ENCODE results near the gene QDPR. TPM values are rescaled to one million over a fixed set of nuclear protein-coding genes. Genes with fewer than 3 reads are reported as not detected.

Gene QDPR
- total RNA-seq, 1 experiment from 2014 or later: 39.5 TPM

GRCh38 chr4:17550549-17550948 lies 38.7 kb upstream of the QDPR start:
- no TSS peak for BruUV-seq (replicated peaks)
- Histone ChIP-seq H2AFZ (ENCODE audit: low read depth, low read length, poor library complexity, severe bottlenecking) (peak overlapping the region; percentile 8), H3K4me1 (ENCODE audit: control insufficient read depth in 1 of 2, insufficient read depth in 2 of 2, low read length in 2 of 2) (peaks cover 0 to 3% of the 10 kb centered on the region in 2 experiments; a peak in 1 of 4 replicates), H3K9me3 (ENCODE audit: control insufficient read depth in 1 of 2, insufficient read depth in 1 of 2, low read depth in 1 of 2, low read length in 2 of 2) (no peaks in the 10 kb centered on the region), H3K9me2 (ENCODE audit: insufficient read depth) (no peaks in the 10 kb centered on the region), H3K79me2 (ENCODE audit: insufficient read depth, low read length) (no peaks in the 10 kb centered on the region), H3K4me3 (replicated peaks in 1 of 2; ENCODE audit: low read depth in 1 of 2, low read length in 2 of 2) (no peak overlapping the region), H3K4me2 (ENCODE audit: low read length) (no peak overlapping the region), H3K36me3 (ENCODE audit: control insufficient read depth in 1 of 2, insufficient read depth in 2 of 2, low read length in 2 of 2) (no peaks in the 10 kb centered on the region), H3K27ac (ENCODE audit: low read depth, low read length) (no peak overlapping the region), H4K20me1 (ENCODE audit: insufficient read depth) (no peaks in the 10 kb centered on the region), H3K27me3 (ENCODE audit: insufficient read depth, low read length) (0 out of 2 replicates have a peak, but pooled peaks cover 3% of the 10 kb centered on the region), H3K9ac (ENCODE audit: low read length) (no peak overlapping the region)
- no peak for TF ChIP-seq SIN3A (IDR thresholded peaks at IDR 0.05; ENCODE audit: low read depth)
- CTCF ChIA-PET: interaction anchor here (0.7 to 2.4 kb wide), 2 partner anchors 258 to 267 kb away, joined by 3 to 9 read pairs; no protein-coding TSS in a partner anchor
- RAD21 ChIA-PET (ENCODE audit: low non-redundant PET in 1 of 2, low total read pairs in 2 of 2, uncharacterized antibody in 2 of 2, unreplicated experiment in 2 of 2): no interaction called here
- intact Hi-C loops (cut with micrococcal nuclease): no loop called here
- POLR2A ChIA-PET: no interaction called here
- ATAC-seq: no peak
- DNase-seq (ENCODE audit: low read depth, low spot score): no peak

GRCh38 chr4:17546678-17547077 lies 34.8 kb upstream of the QDPR start:
- Histone ChIP-seq H3K4me3 (replicated peaks in 1 of 2; ENCODE audit: low read depth in 1 of 2, low read length in 2 of 2) (no peak overlapping the region), H3K79me2 (ENCODE audit: insufficient read depth, low read length) (no peaks in the 10 kb centered on the region), H3K36me3 (ENCODE audit: control insufficient read depth in 1 of 2, insufficient read depth in 2 of 2, low read length in 2 of 2) (no peaks in the 10 kb centered on the region), H3K4me2 (ENCODE audit: low read length) (no peak overlapping the region), H4K20me1 (ENCODE audit: insufficient read depth) (no peaks in the 10 kb centered on the region), H3K27me3 (ENCODE audit: insufficient read depth, low read length) (no peaks in the 10 kb centered on the region), H3K4me1 (ENCODE audit: control insufficient read depth in 1 of 2, insufficient read depth in 2 of 2, low read length in 2 of 2) (peaks cover 0 to 3% of the 10 kb centered on the region in 2 experiments; a peak in 1 of 4 replicates), H3K9ac (ENCODE audit: low read length) (no peak overlapping the region), H3K9me3 (ENCODE audit: control insufficient read depth in 1 of 2, insufficient read depth in 1 of 2, low read depth in 1 of 2, low read length in 2 of 2) (no peaks in the 10 kb centered on the region), H2AFZ (ENCODE audit: low read depth, low read length, poor library complexity, severe bottlenecking) (no peak overlapping the region), H3K9me2 (ENCODE audit: insufficient read depth) (no peaks in the 10 kb centered on the region), H3K27ac (ENCODE audit: low read depth, low read length) (no peak overlapping the region)
- POLR2A ChIA-PET: no interaction called here
- BruUV-seq (replicated peaks): no TSS peak
- DNase-seq (ENCODE audit: low read depth, low spot score): no peak
- RAD21 ChIA-PET (ENCODE audit: low non-redundant PET in 1 of 2, low total read pairs in 2 of 2, uncharacterized antibody in 2 of 2, unreplicated experiment in 2 of 2): no interaction called here
- TF ChIP-seq CTCF (IDR thresholded peaks at IDR 0.05 in 2 of 3, conservative IDR thresholded peaks at IDR 0.05 in 1 of 3; ENCODE audit: borderline replicate concordance in 1 of 3, insufficient read depth in 1 of 3, low read depth in 2 of 3, low read length in 2 of 3): no peak
- ATAC-seq: no peak
- CTCF ChIA-PET: no interaction called here
- intact Hi-C loops (cut with micrococcal nuclease): no loop called here
